Ectodermal cell (in vitro differentiated cells): ENCODE measurements around the gene TBXAS1.

ENCODE experiments used
- H3K27ac ChIP-seq: 2 replicates; pipeline ENCODE4 v1.7.0; 2013; ENCODE audit warnings: mild to moderate bottlenecking, low read depth, low read length; ENCODE audit not compliant: insufficient read depth, poor library complexity, severe bottlenecking
- H3K27me3 ChIP-seq: 2 replicates; pipeline ENCODE4 v1.7.0; 2013; ENCODE audit warnings: mild to moderate bottlenecking, low read length; ENCODE audit not compliant: insufficient read depth, control insufficient read depth, poor library complexity, severe bottlenecking
- H3K36me3 ChIP-seq: one replicate; pipeline ENCODE4 v1.7.0; 2013; ENCODE audit warnings: low read length; ENCODE audit not compliant: control insufficient read depth, insufficient read depth
- H3K4me1 ChIP-seq: one replicate; pipeline ENCODE4 v1.7.0; 2013; ENCODE audit warnings: low read length; ENCODE audit not compliant: control insufficient read depth, insufficient read depth
- H3K4me3 ChIP-seq: 2 replicates; pipeline ENCODE4 v1.7.0; 2013; ENCODE audit warnings: low read depth, low read length, control low read depth; ENCODE audit not compliant: insufficient read depth
- H3K9me3 ChIP-seq: 2 replicates; pipeline ENCODE4 v1.7.0; 2013; ENCODE audit warnings: mild to moderate bottlenecking, low read length, moderate library complexity; ENCODE audit not compliant: control insufficient read depth
- WGBS, 2 experiments: methylation state at CpG; one replicate each; pipeline ENCODE4 v1.1.7; 2013; ENCODE audit warnings: missing lambda C conversion rate in 2 of 2; 5-methylcytosine and 5-hydroxymethylcytosine counted together

Gene TBXAS1

DNA sequence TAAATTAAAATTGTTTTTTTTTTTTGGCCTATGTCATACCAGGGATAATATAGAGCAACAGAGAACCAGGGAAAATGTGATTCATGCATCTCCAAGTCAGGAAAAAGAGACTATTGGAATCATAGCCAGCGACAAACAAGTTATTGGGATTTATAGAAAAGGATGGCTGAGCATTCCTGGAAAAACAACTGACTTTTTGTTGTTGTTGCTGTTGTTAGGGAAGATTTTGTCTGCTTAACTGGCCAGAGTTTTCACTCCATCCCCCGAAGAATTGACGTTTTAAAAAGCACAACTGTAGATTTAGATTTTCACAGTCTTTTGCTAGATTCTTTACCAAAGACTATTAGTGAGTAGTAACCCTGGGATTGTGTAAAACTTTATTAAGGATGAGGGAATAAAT lies 112.4 kb downstream of the TBXAS1 start:
- Histone ChIP-seq H3K4me1 (no peaks in the 10 kb centered on the region), H3K9me3 (no peaks in the 10 kb centered on the region), H3K27ac (no peak overlapping the region), H3K4me3 (no peak overlapping the region), H3K36me3 (no peaks in the 10 kb centered on the region), H3K27me3 (no peaks in the 10 kb centered on the region)
- WGBS, 2 experiments: 92 to 98% methylated on average over 3 of the region's 3 CpGs

DNA sequence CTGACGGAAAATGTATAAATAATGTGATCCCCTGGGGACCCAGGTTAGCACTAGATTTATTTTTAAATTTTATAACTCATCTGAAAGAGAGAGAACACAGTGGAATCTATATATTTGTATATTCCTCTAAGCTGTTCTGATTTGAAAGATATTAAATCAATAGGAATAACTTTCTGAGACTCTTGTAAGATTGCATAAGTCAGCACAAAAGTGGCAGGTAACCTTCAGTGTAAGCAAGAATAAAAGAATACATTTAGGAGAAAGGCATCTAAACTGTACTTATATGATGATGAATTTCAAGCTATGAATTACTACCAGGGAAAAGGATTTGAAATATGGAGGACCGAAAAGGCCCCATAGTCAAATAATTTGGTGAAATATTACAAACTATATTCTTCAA lies 112.8 kb downstream of the TBXAS1 start:
- Histone ChIP-seq H3K4me3 (no peak overlapping the region), H3K4me1 (no peaks in the 10 kb centered on the region), H3K27me3 (no peaks in the 10 kb centered on the region), H3K9me3 (no peaks in the 10 kb centered on the region), H3K27ac (no peak overlapping the region), H3K36me3 (no peaks in the 10 kb centered on the region)
- WGBS, 2 experiments: 93 to 100% methylated on average over 2 of the region's 2 CpGs

DNA sequence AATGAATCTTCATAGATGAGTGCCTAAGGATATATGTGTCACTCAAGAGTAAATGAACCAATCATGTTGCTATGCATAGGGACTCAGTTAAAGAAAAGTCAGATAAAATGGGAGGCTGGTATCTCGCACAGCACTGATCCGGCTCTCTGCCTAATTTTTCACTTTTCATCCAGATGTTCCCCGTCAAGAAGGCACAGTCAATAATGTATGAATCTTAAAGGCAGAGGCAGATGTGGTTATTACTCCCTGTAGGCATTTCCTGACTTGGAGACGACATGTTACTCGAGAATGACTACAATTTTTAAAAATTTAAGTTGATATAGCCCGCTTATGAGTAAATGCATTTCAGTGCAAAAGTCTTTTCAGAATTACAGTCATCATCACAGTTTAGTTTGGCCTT lies 113.6 kb downstream of the TBXAS1 start:
- no peaks in the 10 kb centered on the region for H3K36me3 ChIP-seq
- H3K4me3 ChIP-seq: no peak overlapping the region
- WGBS, 2 experiments: 92 to 97% methylated on average over 6 of the region's 6 CpGs
- no peaks in the 10 kb centered on the region for H3K27me3 ChIP-seq
- H3K27ac ChIP-seq: no peak overlapping the region
- H3K4me1 ChIP-seq: no peaks in the 10 kb centered on the region
- H3K9me3 ChIP-seq: no peaks in the 10 kb centered on the region

DNA sequence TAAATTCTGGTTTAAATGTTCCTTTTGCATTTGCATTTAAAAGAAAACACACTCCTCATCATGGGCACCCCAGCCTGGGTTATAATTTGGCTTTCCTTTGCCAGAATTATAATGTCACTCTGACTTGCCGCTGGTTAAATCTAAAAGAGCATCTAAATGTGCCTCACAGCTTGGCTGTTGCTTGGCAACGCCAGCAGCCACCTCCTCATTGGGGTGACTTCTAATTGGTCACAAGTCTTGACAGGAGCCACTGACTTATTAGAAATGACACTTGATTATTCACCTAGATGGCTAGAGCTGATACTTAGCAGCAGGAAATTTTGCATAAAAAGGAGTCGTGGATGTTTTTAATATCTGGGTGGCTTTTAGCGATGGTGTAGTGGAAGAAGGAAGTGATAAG lies 114.3 kb downstream of the TBXAS1 start:
- no peak overlapping the region for H3K4me3 ChIP-seq
- H3K9me3 ChIP-seq: no peaks in the 10 kb centered on the region
- H3K27me3 ChIP-seq: no peaks in the 10 kb centered on the region
- no peaks in the 10 kb centered on the region for H3K4me1 ChIP-seq
- no peak overlapping the region for H3K27ac ChIP-seq
- WGBS, 2 experiments: 92 to 93% methylated on average over 4 of the region's 4 CpGs
- no peaks in the 10 kb centered on the region for H3K36me3 ChIP-seq

DNA sequence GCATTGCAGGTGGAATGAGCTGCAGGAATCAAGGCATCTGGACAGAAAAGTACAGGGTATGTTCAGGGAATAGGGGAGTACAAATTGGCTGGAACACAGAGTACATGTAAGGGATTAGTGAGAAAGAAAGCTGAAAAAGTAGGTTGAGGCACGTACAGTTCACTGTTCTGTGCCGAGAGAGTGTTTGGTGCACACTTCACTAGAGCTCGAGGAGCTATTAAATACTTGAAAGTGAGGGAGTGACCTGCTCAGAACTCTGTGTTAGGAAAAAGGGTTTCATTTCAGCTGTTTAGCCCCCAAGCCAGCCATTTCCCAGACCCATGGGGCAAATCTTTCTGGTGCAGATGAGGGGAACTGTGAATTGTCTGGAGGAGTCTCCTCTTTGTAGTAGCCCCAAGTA lies 115.2 kb downstream of the TBXAS1 start:
- Histone ChIP-seq H3K27ac (no peak overlapping the region), H3K4me1 (no peaks in the 10 kb centered on the region), H3K9me3 (no peaks in the 10 kb centered on the region), H3K36me3 (no peaks in the 10 kb centered on the region), H3K27me3 (no peaks in the 10 kb centered on the region), H3K4me3 (no peak overlapping the region)
- whole genome bisulfite sequencing, 2 experiments: 94 to 96% methylated on average over 3 of the region's 3 CpGs

DNA sequence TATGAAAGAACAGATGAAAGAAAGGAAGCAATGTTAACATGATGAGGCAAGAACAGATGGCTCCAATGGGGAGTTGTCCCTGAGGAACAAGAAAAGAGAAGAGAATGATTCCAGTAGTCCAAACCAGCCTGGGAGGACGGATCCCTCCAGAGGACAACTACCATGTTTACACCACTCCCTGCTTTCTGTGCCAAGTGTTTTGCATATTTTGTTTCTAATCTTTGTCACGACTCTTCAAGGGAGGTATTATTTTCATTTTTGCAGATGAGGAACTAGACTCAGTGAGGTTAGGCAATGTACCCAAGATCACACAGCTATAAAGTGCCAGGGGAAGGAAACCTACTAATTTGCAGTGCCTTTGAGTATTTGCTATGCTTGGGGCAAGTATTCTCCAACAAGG lies 117.5 kb downstream of the TBXAS1 start:
- no peaks in the 10 kb centered on the region for H3K27me3 ChIP-seq
- 67 to 74% methylated on average over 2 of the region's 2 CpGs for WGBS, 2 experiments
- H3K4me1 ChIP-seq: no peaks in the 10 kb centered on the region
- H3K9me3 ChIP-seq: no peaks in the 10 kb centered on the region
- H3K4me3 ChIP-seq: no peak overlapping the region
- H3K36me3 ChIP-seq: no peaks in the 10 kb centered on the region
- H3K27ac ChIP-seq: no peak overlapping the region

DNA sequence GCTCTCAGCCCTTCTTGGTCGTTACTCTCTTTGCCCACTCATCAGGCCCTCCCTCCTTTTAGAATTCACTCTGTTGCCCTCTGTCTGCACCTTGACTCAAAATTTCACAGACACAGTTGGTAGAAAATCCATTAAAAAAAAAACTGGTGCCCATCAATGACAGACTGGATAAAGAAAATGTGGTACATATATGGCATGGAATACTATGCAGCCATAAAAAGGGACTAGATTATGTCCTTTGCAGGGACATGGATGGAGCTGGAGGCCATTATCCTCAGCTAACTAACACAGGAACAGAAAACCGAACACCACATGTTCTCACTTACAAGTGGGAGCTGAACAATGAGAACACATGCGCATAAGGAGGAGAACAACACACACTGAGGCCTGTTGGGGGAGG lies 118.0 kb downstream of the TBXAS1 start:
- no peak overlapping the region for H3K27ac ChIP-seq
- WGBS, 2 experiments: 91 to 96% methylated on average over 3 of the region's 3 CpGs
- H3K27me3 ChIP-seq: no peaks in the 10 kb centered on the region
- H3K9me3 ChIP-seq: no peaks in the 10 kb centered on the region
- no peak overlapping the region for H3K4me3 ChIP-seq
- H3K4me1 ChIP-seq: no peaks in the 10 kb centered on the region
- H3K36me3 ChIP-seq: no peaks in the 10 kb centered on the region

DNA sequence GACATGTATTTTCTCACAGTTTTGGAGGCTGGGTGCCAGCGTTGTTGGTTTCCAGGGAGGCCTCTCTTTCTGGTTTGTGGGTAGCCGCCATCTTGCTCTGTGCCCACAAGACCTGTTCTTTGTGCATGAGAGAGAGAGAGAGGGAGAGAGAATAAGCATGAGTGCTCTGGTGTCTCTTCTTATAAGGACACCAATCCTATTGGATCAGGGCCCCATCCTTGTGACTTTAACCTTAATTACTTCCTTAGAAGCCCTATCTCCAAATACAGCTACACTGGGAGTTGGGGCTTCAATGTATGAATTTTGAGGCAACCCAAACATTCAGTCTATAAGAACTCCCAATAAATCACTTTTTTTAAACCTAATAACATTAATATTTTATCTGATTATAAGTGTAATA lies 119.1 kb downstream of the TBXAS1 start:
- H3K27me3 ChIP-seq: no peaks in the 10 kb centered on the region

DNA sequence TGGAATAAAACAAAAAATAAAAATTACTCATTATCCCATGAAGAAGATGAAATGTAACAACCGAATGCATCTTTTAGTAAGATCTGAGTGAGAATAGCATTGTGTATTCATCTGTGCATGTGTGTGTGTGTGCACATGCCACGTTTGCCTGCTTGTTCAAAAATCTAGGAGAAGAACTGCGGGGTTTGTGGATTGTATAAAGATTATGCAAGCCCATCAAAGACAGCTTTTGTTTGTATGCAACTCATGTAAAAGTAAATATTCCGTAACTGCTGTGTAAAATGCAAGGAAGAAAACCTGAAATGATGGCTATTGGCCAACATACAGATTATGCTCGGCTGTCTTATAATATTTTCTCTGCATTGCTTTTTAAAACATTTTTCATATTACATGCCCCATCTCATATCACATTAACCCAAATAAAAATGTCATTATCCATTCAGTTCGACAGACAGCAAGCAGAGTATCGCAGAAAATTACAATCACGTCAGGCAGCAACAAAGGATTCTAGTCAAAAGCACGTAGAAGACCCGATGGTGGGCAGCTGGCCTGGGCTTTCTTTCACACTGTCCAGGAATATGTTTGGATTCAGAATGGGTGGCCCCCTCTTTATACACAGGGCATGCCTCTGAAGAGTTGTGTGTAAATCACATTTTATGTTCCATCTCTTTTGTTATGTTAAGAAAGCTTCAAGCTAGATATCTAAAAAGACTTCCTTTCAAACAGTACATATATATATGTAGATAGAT lies 119.7 kb downstream of the TBXAS1 start:
- Histone ChIP-seq H3K36me3 (no peaks in the 10 kb centered on the region), H3K4me1 (no peaks in the 10 kb centered on the region), H3K27ac (no peak overlapping the region), H3K27me3 (no peaks in the 10 kb centered on the region), H3K9me3 (no peaks in the 10 kb centered on the region), H3K4me3 (no peak overlapping the region)
- 93 to 94% methylated on average over 10 of the region's 10 CpGs for WGBS, 2 experiments

More for the DNA sequence above, 119.1 kb downstream of the TBXAS1 start:
- 91 to 94% methylated on average over 2 of the region's 2 CpGs for WGBS, 2 experiments
- Histone ChIP-seq H3K4me1 (no peaks in the 10 kb centered on the region), H3K4me3 (no peak overlapping the region), H3K27ac (no peak overlapping the region), H3K36me3 (no peaks in the 10 kb centered on the region), H3K9me3 (no peaks in the 10 kb centered on the region)

DNA sequence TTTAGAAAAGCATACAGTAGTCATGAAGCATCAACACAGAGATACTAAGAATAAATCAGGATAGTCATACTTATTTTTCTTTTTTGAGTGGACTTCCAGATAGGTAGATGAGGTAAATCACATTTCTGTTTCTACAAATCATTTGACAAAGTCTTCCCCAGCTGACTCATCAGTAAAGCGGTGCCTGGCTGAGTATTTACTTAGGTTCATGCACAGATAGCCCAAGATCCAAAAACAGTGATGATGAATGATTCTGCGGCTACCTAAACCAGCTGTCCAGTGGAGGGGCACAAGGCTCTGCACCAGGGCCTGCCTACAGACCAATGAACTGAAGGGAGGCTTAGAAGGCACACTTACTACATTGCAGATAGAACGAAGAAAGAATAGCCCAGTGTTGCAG lies 120.6 kb downstream of the TBXAS1 start:
- Histone ChIP-seq H3K4me1 (no peaks in the 10 kb centered on the region), H3K27me3 (no peaks in the 10 kb centered on the region), H3K9me3 (no peaks in the 10 kb centered on the region), H3K27ac (no peak overlapping the region), H3K4me3 (no peak overlapping the region), H3K36me3 (no peaks in the 10 kb centered on the region)
- 94 to 96% methylated on average over 3 of the region's 3 CpGs for WGBS, 2 experiments
